ENCODE measurements around the gene CUTC.
"Not testable (repeated sequence)": the region's sequence is repeated elsewhere in the genome, so short reads cannot be mapped to it uniquely, and the experiment has no call there.

DNA sequence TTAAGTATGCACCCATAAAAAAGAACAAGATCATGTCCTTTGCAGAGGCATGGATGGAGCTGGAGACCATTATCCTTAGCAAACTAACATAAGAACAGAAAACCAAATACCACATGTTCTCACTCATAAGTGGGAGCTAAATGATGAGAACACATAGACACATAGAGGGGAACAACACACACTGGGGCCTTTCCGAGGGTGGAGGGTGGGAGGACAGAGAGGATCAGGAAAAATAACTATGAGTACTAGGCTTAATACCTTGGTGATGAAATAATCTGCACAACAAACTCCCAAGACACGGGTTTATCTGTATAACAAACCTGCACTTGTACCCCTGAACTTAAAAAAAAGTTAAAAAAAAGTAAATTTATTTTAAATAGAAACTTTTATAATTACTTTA, 14.1 kb downstream of the CUTC start:
- TF ChIP-seq, protein P1, sequence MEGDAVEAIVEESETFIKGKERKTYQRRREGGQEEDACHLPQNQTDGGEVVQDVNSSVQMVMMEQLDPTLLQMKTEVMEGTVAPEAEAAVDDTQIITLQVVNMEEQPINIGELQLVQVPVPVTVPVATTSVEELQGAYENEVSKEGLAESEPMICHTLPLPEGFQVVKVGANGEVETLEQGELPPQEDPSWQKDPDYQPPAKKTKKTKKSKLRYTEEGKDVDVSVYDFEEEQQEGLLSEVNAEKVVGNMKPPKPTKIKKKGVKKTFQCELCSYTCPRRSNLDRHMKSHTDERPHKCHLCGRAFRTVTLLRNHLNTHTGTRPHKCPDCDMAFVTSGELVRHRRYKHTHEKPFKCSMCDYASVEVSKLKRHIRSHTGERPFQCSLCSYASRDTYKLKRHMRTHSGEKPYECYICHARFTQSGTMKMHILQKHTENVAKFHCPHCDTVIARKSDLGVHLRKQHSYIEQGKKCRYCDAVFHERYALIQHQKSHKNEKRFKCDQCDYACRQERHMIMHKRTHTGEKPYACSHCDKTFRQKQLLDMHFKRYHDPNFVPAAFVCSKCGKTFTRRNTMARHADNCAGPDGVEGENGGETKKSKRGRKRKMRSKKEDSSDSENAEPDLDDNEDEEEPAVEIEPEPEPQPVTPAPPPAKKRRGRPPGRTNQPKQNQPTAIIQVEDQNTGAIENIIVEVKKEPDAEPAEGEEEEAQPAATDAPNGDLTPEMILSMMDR (IDR thresholded peaks at IDR 0.05), result not testable (repeated sequence)
- not testable (repeated sequence) for TF ChIP-seq POLR2AphosphoS5, EP300 (IDR thresholded peaks at IDR 0.05)
